BLaER1 (cell line): Measurements from ENCODE around the gene TMEM151B.

Experiments used
- H3K27ac ChIP-seq: shearing (Covaris generic); formaldehyde crosslinking; 2 replicates; pipeline ENCODE4 v1.8.1; 2022
- H3K27me3 ChIP-seq: shearing (Covaris generic); formaldehyde crosslinking; 2 replicates; pipeline ENCODE4 v1.8.1; 2022
- H3K36me3 ChIP-seq: shearing (Covaris generic); formaldehyde crosslinking; 2 replicates; pipeline ENCODE4 v1.8.1; 2022
- H3K4me1 ChIP-seq: shearing (Covaris generic); formaldehyde crosslinking; 2 replicates; pipeline ENCODE4 v1.8.1; 2022
- H3K4me2 ChIP-seq: shearing (Covaris generic); formaldehyde crosslinking; 2 replicates; pipeline ENCODE4 v1.8.1; 2022
- H3K4me3 ChIP-seq: shearing (Covaris generic); formaldehyde crosslinking; 2 replicates; pipeline ENCODE4 v1.8.1; 2022
- H3K9ac ChIP-seq: shearing (Covaris generic); formaldehyde crosslinking; 2 replicates; pipeline ENCODE4 v1.8.1; 2022
- H3K9me3 ChIP-seq: shearing (Covaris generic); formaldehyde crosslinking; 2 replicates; pipeline ENCODE4 v1.8.1; 2022
- H4K20me1 ChIP-seq: shearing (Covaris generic); formaldehyde crosslinking; 2 replicates; pipeline ENCODE4 v1.8.1; 2022
- Cebpa-rat ChIP-seq: shearing (Covaris generic); IDR thresholded peaks from 2 replicates; pipeline ENCODE4 v1.8.1; 2022

Gene TMEM151B

GRCh38 chr6:44232676-44233566 is 37.3 kb upstream of the TMEM151B start:
- H3K9me3 ChIP-seq, result no peaks in the 10 kb centered on the region
- no peak for TF ChIP-seq Cebpa-rat
- no peak overlapping the region for H3K4me3 ChIP-seq
- H4K20me1 ChIP-seq, result peaks cover 9% of the 10 kb centered on the region
- H3K36me3 ChIP-seq, result peaks cover 60% of the 10 kb centered on the region
- no peaks in the 10 kb centered on the region for H3K27me3 ChIP-seq
- peak overlapping the region; percentile 71 for H3K27ac ChIP-seq
- H3K9ac ChIP-seq, result peak overlapping the region; percentile 53; the same call in 1 of the 2 replicates
- peaks cover 38% of the 10 kb centered on the region for H3K4me1 ChIP-seq
- H3K4me2 ChIP-seq, result peak overlapping the region; percentile 43

- no peaks in the 10 kb centered on the region for H3K27me3 ChIP-seq
- no peaks in the 10 kb centered on the region for H3K9me3 ChIP-seq
- no peak overlapping the region for H3K4me3 ChIP-seq
- peaks cover 52% of the 10 kb centered on the region for H3K36me3 ChIP-seq
- H3K4me1 ChIP-seq, result peaks cover 43% of the 10 kb centered on the region
- H4K20me1 ChIP-seq, result peaks cover 1% of the 10 kb centered on the region; the same call in 1 of the 2 replicates
- peak overlapping the region; percentile 53; the same call in 1 of the 2 replicates for H3K9ac ChIP-seq
- TF ChIP-seq Cebpa-rat, result no peak
- peak overlapping the region; percentile 71 for H3K27ac ChIP-seq
- H3K4me2 ChIP-seq, result peak overlapping the region; percentile 43
Measured at GRCh38 chr6:44233567-44234100, 36.6 kb upstream of the TMEM151B start.

- no peak overlapping the region for H3K4me3 ChIP-seq
- H3K9ac ChIP-seq, result no peak overlapping the region
- H3K27me3 ChIP-seq, result no peaks in the 10 kb centered on the region
- peak overlapping the region; percentile 71 for H3K27ac ChIP-seq
- H3K4me2 ChIP-seq, result peak overlapping the region; percentile 43; the same call in 1 of the 2 replicates
- H4K20me1 ChIP-seq, result no peaks in the 10 kb centered on the region
- TF ChIP-seq Cebpa-rat, result no peak
- no peaks in the 10 kb centered on the region for H3K9me3 ChIP-seq
- peaks cover 43% of the 10 kb centered on the region for H3K4me1 ChIP-seq
- H3K36me3 ChIP-seq, result peaks cover 45% of the 10 kb centered on the region
Measured at GRCh38 chr6:44234101-44235025, 35.9 kb upstream of the TMEM151B start.

- TF ChIP-seq Cebpa-rat, result no peak
- Histone ChIP-seq H3K4me1 (peaks cover 43% of the 10 kb centered on the region), H3K4me3 (no peak overlapping the region), H3K27ac (no peak overlapping the region), H3K4me2 (no peak overlapping the region), H4K20me1 (no peaks in the 10 kb centered on the region), H3K36me3 (peaks cover 36% of the 10 kb centered on the region), H3K9me3 (no peaks in the 10 kb centered on the region), H3K27me3 (no peaks in the 10 kb centered on the region), H3K9ac (no peak overlapping the region)
Measured at GRCh38 chr6:44235269-44235668, 35.0 kb upstream of the TMEM151B start.

- Histone ChIP-seq H3K9me3 (no peaks in the 10 kb centered on the region), H3K4me3 (no peak overlapping the region), H3K36me3 (peaks cover 29% of the 10 kb centered on the region), H3K27ac (no peak overlapping the region), H4K20me1 (no peaks in the 10 kb centered on the region), H3K4me2 (no peak overlapping the region), H3K4me1 (peaks cover 43% of the 10 kb centered on the region), H3K27me3 (no peaks in the 10 kb centered on the region), H3K9ac (no peak overlapping the region)
- TF ChIP-seq Cebpa-rat, result no peak
Measured at GRCh38 chr6:44235891-44236516, 34.2 kb upstream of the TMEM151B start.

- peaks cover 17% of the 10 kb centered on the region for H3K36me3 ChIP-seq
- no peak for TF ChIP-seq Cebpa-rat
- peak overlapping the region; percentile 76 for H3K9ac ChIP-seq
- no peaks in the 10 kb centered on the region for H3K9me3 ChIP-seq
- peak overlapping the region; percentile 88 for H3K4me2 ChIP-seq
- peak overlapping the region; percentile 72 for H3K4me3 ChIP-seq
- peak overlapping the region; percentile 83 for H3K27ac ChIP-seq
- no peaks in the 10 kb centered on the region for H3K27me3 ChIP-seq
- no peaks in the 10 kb centered on the region for H4K20me1 ChIP-seq
- H3K4me1 ChIP-seq, result peaks cover 43% of the 10 kb centered on the region
Measured at GRCh38 chr6:44237021-44237812, 33.0 kb upstream of the TMEM151B start.

- Histone ChIP-seq H3K4me3 (peak overlapping the region; percentile 72), H3K27ac (peak overlapping the region; percentile 83), H3K9ac (peak overlapping the region; percentile 76), H4K20me1 (no peaks in the 10 kb centered on the region), H3K9me3 (no peaks in the 10 kb centered on the region), H3K36me3 (peaks cover 10% of the 10 kb centered on the region), H3K4me1 (peaks cover 43% of the 10 kb centered on the region), H3K4me2 (peak overlapping the region; percentile 88), H3K27me3 (no peaks in the 10 kb centered on the region)
- TF ChIP-seq Cebpa-rat, result no peak
Measured at GRCh38 chr6:44237813-44238433, 32.3 kb upstream of the TMEM151B start.

GRCh38 chr6:44238687-44239350 is 31.4 kb upstream of the TMEM151B start:
- H3K4me1 ChIP-seq, result peaks cover 34% of the 10 kb centered on the region
- no peak overlapping the region for H3K4me2 ChIP-seq
- H3K36me3 ChIP-seq, result peaks cover under 1% of the 10 kb centered on the region; the same call in 1 of the 2 replicates
- no peak for TF ChIP-seq Cebpa-rat
- no peaks in the 10 kb centered on the region for H3K9me3 ChIP-seq
- no peaks in the 10 kb centered on the region for H4K20me1 ChIP-seq
- no peak overlapping the region for H3K4me3 ChIP-seq
- no peak overlapping the region for H3K27ac ChIP-seq
- H3K9ac ChIP-seq, result no peak overlapping the region
- H3K27me3 ChIP-seq, result no peaks in the 10 kb centered on the region
